ENCODE results near the gene PRKCG.
"Not testable (repeated sequence)": the region's sequence is repeated elsewhere in the genome, so short reads cannot be mapped to it uniquely, and the experiment has no call there.

The PRKCG gene

GRCh38 chr19:53881482-53882390, at the start of gene PRKCG:
Gene PRKCG, plus strand, starts transcription at chr19:53882197. Its CDS starts 298 bp downstream, at chr19:53882495.
- intact Hi-C loops (cut with DNase I), result no loop called here
- peak in 8 of 10 donors; percentile 44 to 94 (median 68) for DNase-seq

GRCh38 chr19:53832861-53833260, 49.1 kb upstream of the PRKCG start:
- peak in 1 of 10 donors; percentile 21 for DNase-seq
- intact Hi-C loops (cut with DNase I), result not testable (repeated sequence)

DNA sequence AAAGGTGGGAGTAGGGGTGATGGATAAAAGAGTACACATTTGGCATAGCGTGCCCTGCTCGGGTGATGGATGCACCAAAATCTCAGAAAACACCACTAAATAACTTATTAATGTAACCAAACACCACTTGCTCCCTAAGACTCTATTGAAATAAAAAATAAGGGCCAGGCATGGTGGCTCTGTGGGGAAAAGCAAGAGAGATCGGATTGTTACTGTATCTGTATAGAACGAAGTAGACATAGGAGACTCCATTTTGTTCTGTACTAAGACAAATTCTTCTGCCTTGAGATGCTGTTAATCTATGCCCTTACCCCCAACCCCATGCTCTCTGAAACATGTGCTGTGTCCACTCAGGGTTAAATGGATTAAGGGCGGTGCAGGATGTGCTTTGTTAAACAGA, 43.6 kb upstream of the PRKCG start:
- intact Hi-C loops (cut with DNase I); DNase-seq: not testable (repeated sequence)

DNA sequence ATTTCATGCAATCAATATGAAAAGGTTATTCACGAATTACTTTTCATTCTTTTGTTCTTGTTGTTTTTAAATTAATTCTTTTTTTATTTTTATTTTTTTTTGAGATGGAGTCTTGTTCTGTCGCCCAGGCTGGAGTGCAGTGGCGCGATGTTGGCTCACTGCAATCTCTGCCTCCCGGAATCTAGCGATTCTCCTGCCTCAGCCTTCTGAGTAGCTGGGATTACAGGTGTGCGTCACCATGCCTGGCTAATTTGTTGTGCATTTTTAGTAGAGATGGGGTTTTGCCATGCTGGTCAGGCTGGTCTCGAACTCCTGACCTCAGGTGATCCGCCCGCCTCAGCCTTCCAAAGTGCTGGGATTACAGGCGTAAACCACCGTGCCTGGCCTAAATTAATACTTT, 41.8 kb upstream of the PRKCG start:
- peak in 1 of 10 donors; percentile 18 for DNase-seq
- intact Hi-C loops (cut with DNase I), result not testable (repeated sequence)

DNA sequence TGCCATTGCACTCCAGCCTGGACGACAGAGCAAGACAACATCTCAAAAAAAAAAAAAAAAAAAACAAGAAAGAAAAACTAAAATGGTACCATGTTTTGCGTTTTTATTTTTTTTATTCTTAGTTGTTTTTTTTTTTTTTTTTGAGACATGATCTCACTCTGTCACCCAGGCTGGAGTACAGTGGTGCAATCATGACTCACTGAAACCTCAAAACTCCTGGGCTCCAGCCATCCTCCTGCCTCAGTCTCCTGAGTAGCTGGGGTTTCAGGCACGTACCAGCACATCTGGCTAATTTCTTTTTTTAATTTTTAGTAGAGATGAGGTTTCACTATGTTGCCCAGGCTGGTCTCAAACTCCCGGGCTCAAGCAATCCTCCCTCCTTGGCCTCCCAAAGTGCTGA, 41.1 kb upstream of the PRKCG start:
- intact Hi-C loops (cut with DNase I); DNase-seq: not testable (repeated sequence)

- intact Hi-C loops (cut with DNase I), result no loop called here
- no peak for DNase-seq
These were observed 37.1 kb upstream of the PRKCG start for GRCh38 chr19:53844849-53845246.

DNA sequence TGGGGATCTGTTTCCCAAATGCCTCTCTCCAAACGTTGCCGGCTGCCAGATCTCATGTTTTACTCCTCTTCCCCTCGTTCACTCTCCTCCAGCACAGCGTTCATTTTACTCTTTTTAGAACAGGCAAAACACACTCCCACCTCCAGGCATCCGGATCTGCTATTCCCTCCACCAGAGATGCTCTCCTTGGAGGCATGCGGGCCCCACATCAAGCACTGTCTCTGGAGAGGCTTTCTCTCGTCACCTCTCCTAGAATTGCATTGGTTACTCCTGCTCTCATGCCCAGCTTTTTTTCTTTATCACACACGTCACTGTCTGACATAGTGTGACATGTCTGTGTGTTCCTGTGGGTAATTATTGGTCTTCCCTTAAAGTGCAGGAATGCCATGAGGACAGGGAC, 34.4 kb upstream of the PRKCG start:
- peak in 1 of 10 donors; percentile 69 for DNase-seq
- intact Hi-C loops (cut with DNase I), result no loop called here

DNA sequence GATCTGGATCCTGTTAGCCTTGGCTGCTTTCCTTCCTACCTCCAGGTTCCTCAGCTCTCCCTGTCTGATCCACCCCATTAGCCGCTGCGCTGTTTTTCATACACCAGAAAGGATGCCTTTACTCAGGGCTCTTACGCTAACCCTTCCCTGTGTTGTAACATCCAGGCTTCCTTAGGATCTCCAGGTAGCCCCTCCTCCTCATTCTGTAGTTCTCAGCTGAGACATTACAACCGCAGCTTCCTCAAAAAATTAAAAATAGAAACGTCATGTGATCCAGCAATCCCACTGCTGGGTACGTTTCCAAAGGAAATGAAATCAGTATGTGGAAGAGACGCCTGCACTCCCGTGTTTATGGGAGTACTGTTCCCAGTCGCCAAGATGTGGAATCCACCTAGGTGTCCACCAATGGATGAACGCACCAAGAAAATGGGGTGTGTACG, 32.7 kb upstream of the PRKCG start:
- intact Hi-C loops (cut with DNase I), result no loop called here
- peak in 1 of 10 donors; percentile 7 for DNase-seq

DNA sequence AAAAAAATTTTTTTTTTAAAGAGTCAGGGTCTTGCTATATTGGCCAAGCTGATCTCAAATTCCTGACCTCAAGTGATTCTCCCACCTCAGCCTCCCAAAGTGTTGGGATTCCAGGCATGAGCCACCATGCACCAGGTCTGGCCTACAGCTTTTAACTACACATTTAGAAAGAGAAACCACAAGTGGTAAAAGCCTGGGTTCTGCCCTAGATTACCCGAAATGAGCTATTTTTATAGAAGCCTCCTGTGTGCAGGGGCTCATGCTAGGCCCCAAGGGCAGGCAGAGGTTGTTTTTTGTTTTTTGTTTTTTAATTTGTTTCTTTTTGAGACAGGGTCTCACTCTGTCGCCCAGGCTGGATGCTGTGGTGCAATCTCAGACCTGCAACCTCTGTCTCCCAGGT, 28.3 kb upstream of the PRKCG start:
- intact Hi-C loops (cut with DNase I), result no loop called here
- DNase-seq, result peak in 1 of 10 donors; percentile 16

DNA sequence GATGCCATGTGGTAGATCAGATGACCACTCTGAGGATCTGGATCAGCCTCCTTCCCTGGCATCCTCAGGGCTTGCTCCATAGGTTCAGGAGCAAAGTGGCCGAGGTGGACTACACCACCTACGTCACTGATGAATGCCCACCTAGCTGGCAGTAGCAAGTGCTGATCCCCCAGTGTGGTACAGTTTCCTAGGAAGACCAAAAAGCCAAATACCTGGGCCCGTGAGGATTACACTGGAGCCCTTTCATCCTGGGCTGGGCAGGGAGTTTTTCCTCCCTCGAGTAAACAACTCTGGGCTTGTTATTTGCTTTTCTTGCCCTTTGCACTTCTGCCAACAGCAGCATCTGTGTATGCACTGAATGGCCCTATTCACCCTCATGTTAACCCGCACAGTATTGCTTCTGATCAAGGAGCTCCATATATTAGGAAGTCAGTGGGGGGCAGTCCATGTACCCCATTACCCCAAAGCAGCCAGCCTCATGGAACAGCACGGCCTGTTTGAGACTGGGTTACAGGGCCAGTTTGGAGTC, 17.6 kb upstream of the PRKCG start:
- DNase-seq, result peak in 7 of 10 donors; percentile 35 to 89 (median 49)
- intact Hi-C loops (cut with DNase I), result no loop called here

- peak in 1 of 10 donors; percentile 17 for DNase-seq
- intact Hi-C loops (cut with DNase I), result no loop called here
These were observed 16.5 kb upstream of the PRKCG start for GRCh38 chr19:53865523-53865917.

DNA sequence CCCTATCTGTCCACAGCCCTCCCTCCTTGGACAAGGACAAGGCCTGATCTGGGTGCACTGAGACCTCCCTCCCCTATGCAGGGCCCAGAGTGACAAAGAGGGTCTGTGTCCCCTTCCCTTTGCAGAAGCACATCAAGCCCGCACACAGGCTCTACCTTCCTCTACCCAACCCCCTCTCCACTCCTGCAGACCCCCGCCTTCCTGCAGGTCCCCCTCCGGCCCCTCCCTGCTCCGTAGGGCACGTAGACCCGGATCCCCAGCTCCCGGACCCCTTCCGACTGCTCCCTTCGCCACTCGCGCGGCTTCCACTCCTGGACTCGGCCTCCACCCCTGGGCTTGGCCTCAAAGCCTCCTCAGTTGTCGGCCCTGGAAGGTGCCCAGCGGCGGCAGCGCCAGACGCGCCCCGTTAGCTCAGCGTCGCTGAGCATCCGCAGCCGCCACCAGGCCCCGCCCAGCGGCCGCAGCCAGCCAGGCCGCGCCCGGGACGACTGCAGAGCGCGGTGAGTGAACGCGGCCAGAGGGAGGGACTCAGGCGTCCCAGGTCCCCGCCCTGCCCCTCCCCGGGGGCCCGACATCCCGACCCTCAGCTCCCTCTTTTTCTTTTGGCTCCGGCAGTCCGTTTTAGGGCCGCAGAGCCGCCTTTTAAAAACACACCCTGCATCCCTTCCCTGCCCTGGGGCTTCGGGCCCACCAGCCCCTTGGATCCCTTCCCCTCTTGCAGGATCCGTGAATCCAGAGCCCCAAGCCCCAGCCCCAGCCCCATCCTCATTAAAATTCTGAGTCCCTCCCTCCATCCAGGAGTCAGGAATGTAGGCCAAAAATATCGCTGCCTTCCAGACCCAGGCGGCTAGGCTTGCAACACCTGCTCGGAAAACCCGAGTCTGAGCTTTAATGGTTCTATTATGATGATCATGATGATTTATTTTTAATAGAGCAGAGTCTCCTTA, 15.8 kb upstream of the PRKCG start:
- peak; percentile 69 to 97 (median 79) for DNase-seq
- intact Hi-C loops (cut with DNase I), result no loop called here

DNA sequence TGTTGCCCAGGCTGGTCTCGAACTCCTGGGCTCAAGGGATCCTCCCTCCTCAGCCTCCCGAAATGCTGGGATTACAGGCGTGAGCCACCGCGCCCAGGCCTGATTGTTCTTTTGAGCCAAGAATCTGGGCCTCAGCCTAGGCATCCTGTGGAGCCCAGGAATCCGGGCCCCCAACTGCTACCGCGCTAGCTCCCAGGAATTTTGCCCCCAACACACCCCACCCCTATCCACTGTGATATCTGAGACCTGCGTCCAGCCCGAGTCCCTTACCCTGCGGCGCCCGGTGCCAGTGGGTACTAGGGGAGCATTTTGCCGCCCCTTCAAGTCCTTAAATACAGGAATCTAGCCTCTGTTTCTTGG, 15.2 kb upstream of the PRKCG start:
- DNase-seq, result peak in 3 of 10 donors; percentile 17 to 80 (median 76)
- intact Hi-C loops (cut with DNase I), result no loop called here

DNA sequence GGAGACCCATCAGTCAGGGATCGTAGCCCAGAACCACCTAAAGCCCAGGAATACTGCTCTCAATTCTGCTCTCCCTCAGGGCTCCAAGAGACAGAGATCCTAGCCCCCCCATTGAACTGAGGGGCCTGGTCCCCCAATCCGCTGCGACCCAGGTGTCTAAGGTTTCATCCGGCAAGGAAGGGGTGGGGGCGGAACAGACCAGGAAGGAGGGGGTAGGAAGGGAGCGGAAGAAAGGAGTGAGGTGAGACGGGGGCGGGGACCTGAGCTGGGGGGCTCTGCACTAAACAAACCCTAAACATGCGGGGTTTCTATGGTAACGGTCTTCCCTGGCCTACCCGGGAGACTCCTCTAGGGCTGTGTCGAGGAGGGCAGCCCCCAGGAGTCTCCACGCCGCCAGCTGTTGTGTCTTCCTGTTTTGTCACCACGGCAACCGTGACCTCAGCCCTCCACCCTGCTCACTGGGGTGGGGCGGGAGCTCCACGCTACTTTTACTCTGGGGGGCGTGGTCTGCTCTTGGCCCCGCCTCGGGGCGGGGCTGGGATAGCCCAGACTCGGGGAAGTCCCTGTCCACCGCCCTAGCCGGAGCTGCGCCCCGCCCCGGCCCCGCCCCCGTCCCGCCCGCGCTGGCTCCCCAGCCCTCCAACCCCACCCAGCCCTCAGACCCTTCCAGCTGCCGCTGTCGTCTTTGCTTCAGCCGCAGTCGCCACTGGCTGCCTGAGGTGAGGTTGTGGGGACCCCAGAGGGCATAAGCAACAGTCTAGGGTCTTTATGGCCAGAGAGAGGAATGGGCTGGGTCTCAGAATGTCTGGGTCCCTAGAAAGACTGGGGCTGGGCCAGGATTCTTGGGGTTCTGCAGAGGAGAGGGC, 14.5 kb upstream of the PRKCG start, which contains the start of gene MYADM:
Gene MYADM, plus strand, starts transcription at position 659 of the 866 bp plus-strand sequence. CDS start 5,647 bp downstream, outside the sequence.
- DNase-seq, result peak; percentile 90 to 100 (median 97)
- intact Hi-C loops (cut with DNase I), result no loop called here

DNA sequence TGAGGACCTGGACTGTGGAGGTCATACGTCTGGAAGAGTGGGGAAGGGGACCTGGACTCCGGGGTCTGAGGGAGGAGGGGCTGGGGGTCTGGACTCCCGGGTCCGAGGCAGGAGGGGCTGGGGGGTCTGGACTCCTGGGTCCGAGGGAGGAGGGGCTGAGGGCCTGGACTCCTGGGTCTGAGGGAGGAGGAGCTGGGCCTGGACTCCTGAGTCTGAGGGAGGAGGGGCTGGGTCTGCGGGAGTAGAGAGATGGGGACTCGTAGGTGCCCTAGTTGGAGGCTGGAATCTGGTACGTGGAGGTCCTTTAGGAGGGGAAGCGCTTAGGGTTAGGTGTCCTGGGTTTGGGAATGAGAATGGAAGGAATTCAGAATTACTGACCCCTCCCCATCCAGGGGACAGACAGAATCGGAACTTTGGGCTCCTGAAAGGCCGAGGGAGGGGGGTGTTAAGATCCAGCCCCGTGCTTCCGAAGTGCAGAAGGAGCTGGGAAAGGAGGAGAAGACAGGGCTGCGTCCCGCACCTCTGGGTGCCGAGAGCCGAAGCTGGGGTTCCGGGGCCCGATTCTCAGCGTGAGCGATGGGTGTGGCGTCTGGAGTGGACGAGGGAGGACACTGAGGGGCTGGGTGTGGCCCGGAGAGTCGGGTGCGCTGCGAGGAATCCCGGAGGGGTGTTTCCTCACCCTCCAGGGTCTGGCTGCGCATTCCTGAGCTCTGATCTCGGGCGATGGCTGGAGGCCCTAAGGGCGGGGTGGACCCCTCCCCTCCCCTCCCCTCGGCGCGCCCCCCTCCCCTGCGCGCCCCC, 13.7 kb upstream of the PRKCG start:
- intact Hi-C loops (cut with DNase I), result no loop called here
- peak in 3 of 10 donors; percentile 20 to 88 (median 83) for DNase-seq

GRCh38 chr19:53868892-53869804, 12.8 kb upstream of the PRKCG start:
- peak; percentile 37 to 92 (median 63) for DNase-seq
- intact Hi-C loops (cut with DNase I), result no loop called here

DNA sequence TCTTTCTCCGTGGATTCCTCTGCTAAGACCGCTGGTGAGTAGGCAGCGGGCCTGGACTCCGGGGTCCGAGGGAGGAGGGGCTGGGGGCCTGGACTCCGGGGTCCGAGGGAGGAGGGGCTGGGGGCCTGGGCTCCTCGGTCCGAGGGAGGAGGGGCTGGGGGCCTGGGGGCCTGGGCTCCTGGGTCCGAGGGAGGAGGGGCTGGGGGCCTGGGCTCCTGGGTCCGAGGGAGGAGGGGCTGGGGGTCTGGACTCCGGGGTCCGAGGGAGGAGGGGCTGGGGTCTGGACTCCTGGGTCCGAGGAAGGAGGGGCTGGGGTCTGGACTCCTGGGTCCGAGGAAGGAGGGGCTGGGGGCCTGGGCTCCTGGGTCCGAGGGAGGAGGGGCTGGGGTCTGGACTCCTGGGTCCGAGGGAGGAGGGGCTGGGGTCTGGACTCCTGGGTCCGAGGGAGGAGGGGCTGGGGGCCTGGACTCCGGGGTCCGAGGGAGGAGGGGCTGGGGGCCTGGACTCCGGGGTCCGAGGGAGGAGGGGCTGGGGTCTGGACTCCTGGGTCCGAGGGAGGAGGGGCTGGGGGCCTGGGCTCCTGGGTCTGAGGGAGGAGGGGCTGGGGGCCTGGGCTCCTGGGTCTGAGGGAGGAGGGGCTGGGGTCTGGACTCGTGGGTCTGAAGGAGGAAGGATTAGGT, 12.1 kb upstream of the PRKCG start:
- DNase-seq; intact Hi-C loops (cut with DNase I): not testable (repeated sequence)
